GM10266 (cell line): ENCODE data around the gene LAMA2.

ENCODE experiments used
- DNase-seq: peaks from one replicate; pipeline ENCODE4 v3.0.0; 2012; ENCODE audit errors: extremely low spot score
- TF ChIP-seq, protein P1 (sequence below): IDR thresholded peaks from 2 replicates; pipeline ENCODE4 v1.5.1; 2012; ENCODE audit warnings: mild to moderate bottlenecking, low read depth; ENCODE audit not compliant: control insufficient read depth, insufficient read depth; ENCODE audit errors: missing control alignments

The LAMA2 gene

DNA sequence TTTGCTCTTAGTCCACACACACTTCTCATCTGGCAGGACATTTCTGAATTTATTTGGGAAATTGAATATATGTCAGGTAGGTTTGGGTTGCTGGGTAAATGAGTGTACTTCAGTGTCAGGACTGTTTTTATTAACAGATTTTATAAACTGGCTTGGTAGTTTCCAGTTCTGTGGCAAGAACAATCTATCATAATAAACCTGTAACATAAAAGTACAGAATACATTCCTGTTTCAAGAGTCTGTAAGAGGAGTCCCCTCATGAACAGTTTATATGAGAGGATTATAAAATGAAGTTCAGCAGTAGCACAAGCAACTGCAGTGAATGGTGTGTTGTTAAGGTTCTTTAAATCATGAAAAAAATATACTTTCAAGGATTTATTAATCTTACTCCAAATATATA lies 81.8 kb downstream of the LAMA2 start:
- no peak for DNase-seq
- TF ChIP-seq, protein P1, sequence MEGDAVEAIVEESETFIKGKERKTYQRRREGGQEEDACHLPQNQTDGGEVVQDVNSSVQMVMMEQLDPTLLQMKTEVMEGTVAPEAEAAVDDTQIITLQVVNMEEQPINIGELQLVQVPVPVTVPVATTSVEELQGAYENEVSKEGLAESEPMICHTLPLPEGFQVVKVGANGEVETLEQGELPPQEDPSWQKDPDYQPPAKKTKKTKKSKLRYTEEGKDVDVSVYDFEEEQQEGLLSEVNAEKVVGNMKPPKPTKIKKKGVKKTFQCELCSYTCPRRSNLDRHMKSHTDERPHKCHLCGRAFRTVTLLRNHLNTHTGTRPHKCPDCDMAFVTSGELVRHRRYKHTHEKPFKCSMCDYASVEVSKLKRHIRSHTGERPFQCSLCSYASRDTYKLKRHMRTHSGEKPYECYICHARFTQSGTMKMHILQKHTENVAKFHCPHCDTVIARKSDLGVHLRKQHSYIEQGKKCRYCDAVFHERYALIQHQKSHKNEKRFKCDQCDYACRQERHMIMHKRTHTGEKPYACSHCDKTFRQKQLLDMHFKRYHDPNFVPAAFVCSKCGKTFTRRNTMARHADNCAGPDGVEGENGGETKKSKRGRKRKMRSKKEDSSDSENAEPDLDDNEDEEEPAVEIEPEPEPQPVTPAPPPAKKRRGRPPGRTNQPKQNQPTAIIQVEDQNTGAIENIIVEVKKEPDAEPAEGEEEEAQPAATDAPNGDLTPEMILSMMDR = no peak

DNA sequence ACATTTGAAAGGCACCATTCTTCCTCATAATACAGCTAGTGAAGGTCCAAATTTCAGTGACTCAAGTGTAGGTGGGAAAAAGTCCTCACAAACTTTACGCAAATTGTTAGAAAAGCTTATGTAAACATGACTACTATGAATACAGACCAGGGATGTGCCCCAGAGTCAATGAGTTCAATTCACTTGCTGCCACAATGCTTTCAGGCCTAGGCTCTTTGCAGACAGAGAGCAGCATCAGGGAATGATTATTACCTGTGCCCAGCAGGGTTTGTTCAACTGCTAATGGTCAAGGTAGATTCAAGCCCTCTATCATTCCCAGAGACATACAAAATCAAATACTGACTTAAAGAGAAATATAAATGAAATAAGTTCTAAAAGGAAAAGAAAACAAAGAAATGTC lies 84.0 kb downstream of the LAMA2 start:
- TF ChIP-seq, protein P1 = no peak

DNA sequence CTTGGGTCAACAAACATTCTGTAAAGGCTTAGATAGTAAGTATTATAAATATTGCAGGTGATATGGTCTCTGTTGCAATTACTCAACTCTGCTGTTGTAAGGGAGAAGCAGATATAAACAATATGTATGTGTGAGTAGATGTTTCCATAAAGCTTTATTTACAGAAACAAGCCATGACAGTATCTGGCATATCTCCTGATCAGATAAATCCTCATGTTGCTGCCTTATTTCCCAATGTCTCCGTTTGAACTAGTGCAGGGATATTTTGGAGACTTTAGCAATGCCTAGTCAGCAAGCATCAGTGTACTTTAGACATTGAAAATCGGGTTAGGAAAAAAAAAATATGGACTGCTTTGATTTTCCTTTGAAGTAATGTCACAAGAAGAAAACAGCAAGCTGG lies 96.1 kb downstream of the LAMA2 start:
- TF ChIP-seq, protein P1 = no peak
- DNase-seq = no peak

More for the DNA sequence above, 84.0 kb downstream of the LAMA2 start:
- no peak for DNase-seq

DNA sequence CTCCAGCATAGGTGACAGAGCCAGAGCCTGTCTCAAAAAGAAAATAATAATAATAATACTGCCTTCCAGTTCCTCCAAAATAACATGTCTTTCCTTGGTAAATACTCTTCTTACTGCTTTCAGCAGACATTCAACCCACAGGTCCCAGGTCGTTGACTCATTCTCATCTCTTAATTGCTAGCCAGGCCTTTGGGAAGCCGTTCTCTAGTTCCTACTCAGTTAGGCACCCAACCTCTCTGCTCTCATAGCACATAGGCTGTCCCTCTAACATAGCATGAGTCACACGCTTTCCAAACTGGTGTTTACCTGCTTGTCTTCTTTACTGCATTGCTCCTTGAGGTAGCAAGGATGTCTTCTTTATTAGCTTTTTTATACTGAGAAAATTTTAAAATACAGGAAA lies 98.8 kb downstream of the LAMA2 start:
- DNase-seq = no peak
- TF ChIP-seq, protein P1 = no peak

DNA sequence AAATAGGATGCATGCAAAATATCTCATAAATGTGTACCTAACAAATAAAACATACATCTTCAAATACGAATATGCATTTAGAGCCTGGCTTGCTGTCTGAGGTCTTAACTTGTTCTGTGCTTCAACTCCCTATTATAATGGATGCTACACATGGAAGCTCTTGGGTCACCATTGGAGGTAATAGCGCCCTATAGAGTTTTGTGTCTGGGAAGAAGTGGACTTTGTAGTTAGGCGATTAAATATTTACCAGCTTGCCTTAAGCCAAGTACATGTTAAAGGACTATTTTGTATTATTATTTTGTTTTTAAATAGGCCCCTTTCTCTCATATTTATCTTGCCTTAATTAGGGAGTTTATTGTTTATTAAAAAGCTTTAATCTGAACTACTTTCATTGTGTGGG lies 107.4 kb downstream of the LAMA2 start:
- no peak for DNase-seq
- TF ChIP-seq, protein P1 = no peak

DNA sequence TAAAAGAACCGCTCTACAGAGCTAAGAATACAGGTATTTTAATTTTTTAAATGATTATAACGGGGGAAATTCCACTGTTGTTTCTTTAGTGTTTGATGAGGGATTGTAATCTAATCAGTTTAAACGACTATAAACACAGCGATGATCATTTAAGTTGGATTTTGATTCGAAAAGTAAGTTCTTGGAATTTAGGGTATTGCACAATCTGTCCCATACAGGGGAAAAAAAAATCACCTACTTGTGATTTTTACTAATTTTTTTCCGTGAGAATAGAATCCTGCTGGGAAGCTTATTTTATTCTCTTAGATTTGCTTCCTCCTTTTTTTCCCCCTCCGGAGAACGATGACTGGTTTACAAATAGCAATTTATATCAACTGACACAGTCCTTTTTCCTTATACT lies 108.0 kb downstream of the LAMA2 start:
- no peak for DNase-seq

DNA sequence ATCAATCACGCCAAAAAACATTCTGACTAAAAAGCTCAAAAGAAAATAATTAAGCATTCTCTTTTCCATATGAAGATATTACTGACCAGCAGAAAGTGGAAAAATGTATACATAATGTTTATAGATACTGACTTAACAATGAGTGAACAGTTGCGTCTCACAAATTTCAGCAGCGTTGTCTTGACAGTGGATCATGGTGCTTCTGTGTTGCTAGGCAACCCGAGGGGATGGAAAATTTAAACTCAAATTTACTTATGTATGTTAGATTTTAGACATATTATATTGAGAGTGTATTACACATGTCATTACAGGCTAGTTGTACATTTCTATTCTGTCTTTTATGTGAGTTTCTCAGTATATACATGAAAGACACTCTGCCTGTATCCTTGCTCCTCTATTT lies 110.2 kb downstream of the LAMA2 start:
- no peak for DNase-seq
- TF ChIP-seq, protein P1 = no peak

More for the DNA sequence above, 108.0 kb downstream of the LAMA2 start:
- TF ChIP-seq, protein P1 = no peak
